Suppressor macrophage treated with lipopolysaccharide for 1 hour (primary cell): ENCODE results near the gene CCNQ.
A peak's percentile ranks its signal among the peaks of the same experiment; 100 is the strongest.

ENCODE experiments used
- DNase-seq, 3 donors: peaks; one replicate each; pipeline ENCODE4 v3.0.0-alpha.2; 2020 to 2022

The CCNQ gene

GRCh38 chrX:153598541-153599191 is at the start of gene CCNQ:
Gene CCNQ (minus strand): TSS chrX:153599139. CDS start chrX:153599073, 66 bp downstream.
- DNase-seq, result peak in 2 of 3 donors; percentile 32 to 53

GRCh38 chrX:153647461-153648357 is 48.8 kb upstream of the CCNQ start:
- peak in 1 of 3 donors; percentile 7 for DNase-seq

GRCh38 chrX:153646620-153647373 is 47.9 kb upstream of the CCNQ start, which contains the start of gene DUSP9:
Gene DUSP9 (plus strand): TSS chrX:153647203. CDS start chrX:153647954, 751 bp downstream.
- peak; percentile 24 to 57 (median 32) for DNase-seq

- DNase-seq, result no peak
These were observed 47.1 kb upstream of the CCNQ start for GRCh38 chrX:153645921-153646488.

- no peak for DNase-seq
These were observed 46.2 kb upstream of the CCNQ start for GRCh38 chrX:153645151-153645550.

- DNase-seq, result no peak
These were observed 45.6 kb upstream of the CCNQ start for GRCh38 chrX:153644356-153645125.

GRCh38 chrX:153643431-153644351 is 44.8 kb upstream of the CCNQ start:
- peak; percentile 19 to 69 (median 48) for DNase-seq

GRCh38 chrX:153642655-153643430 is 43.9 kb upstream of the CCNQ start:
- DNase-seq, result no peak

GRCh38 chrX:153642051-153642654 is 43.2 kb upstream of the CCNQ start:
- peak in 1 of 3 donors; percentile 61 for DNase-seq

- DNase-seq, result no peak
These were observed 42.7 kb upstream of the CCNQ start for GRCh38 chrX:153641627-153642026.

GRCh38 chrX:153640736-153641575 is 42.0 kb upstream of the CCNQ start:
- DNase-seq, result no peak

GRCh38 chrX:153640045-153640686 is 41.2 kb upstream of the CCNQ start:
- DNase-seq, result no peak

GRCh38 chrX:153639177-153640044 is 40.5 kb upstream of the CCNQ start:
- DNase-seq, result no peak

GRCh38 chrX:153638436-153639176 is 39.7 kb upstream of the CCNQ start:
- no peak for DNase-seq

- DNase-seq, result no peak
These were observed 39.1 kb upstream of the CCNQ start for GRCh38 chrX:153638041-153638371.
